EH (cell line): ENCODE measurements around the gene IER3IP1.

Experiments used
- DNase-seq: peaks from one replicate; pipeline ENCODE4 v3.0.0-alpha.2; 2015; ENCODE audit warnings: low read depth

The IER3IP1 gene

DNA sequence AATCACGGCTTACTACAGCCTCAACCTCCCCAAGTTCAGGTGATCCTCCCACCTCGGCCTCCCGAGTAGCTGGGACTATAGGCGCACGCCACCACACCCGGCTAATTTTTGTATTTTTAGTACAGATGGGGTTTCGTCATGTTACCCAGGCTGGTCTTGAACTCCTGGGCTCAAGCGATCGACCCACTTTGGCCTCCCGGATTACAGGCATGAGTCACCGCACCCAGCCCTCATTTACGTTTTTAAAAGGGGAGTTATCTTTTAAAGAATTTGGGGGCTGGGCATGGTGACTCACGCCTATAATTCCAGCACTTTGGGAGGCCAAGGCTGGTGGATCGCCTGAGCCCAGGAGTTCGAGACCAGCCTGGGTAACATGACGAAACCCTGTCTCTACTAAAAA is 17.8 kb downstream of the IER3IP1 start:
- DNase-seq: peak; percentile 50

DNA sequence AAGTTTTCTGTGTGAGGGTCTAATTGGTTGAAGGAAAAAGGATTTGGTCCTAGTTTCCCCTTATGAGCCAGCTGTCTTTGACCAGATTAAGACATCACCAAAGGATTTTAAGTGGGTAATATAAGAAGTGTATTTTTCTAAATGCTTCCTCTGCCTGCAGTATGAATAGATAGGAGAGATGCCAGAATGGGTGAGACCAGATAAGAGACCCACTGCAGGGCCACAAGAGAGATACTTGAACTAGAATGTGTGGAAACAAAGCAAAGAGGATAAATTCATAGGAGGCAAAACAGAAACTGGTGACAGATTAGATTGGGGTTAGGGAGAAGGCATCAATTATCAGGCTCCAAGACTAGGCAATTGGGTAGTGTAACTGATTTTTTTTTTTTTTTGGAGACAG is 24.7 kb downstream of the IER3IP1 start:
- no peak for DNase-seq

GRCh38 chr18:47150824-47151366 is 25.3 kb downstream of the IER3IP1 start:
- DNase-seq: no peak

DNA sequence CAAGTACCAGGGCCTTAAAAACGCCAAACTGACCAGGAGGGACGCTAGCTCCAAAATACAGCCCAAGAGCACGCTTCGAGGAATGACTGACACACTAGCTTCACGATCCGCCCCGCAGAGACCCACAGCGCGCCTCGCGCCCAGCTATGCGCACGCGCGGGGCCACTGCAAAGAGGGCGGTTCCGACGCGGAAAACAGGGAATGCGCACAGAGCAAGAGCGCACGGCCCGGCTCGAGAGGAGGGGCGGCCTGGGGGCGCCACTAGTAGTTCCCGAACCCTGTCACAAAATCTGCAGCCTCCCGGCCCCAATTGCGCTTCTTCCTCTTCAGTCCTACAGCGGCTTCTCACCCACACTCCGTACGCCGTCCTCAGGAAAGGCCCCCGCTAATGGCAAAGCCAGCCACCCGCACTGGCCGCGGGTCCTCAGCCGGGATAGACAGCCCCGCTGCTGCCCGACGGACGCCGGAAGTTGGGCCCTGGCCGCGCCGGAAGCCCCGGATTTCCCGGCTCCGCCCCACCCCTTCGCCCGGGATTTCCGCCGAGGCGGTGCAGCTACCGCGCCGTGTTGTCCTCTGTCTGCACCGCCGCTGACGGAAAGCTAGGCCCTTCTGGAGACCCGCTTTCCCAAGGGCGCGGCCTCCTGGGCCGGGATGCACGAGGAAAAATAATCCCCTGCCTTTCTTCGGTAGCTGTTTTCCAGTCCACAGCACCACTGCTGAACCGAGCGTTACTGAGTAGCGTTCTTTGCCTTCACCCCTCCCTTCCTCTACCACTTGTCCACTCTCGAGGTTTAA is 25.9 kb downstream of the IER3IP1 start, which contains the start of gene HDHD2:
TSS of gene HDHD2 (minus strand) at position 472 of the 795 bp plus-strand sequence. CDS start 14,061 bp downstream, outside the sequence.
- DNase-seq: peak; percentile 82

DNA sequence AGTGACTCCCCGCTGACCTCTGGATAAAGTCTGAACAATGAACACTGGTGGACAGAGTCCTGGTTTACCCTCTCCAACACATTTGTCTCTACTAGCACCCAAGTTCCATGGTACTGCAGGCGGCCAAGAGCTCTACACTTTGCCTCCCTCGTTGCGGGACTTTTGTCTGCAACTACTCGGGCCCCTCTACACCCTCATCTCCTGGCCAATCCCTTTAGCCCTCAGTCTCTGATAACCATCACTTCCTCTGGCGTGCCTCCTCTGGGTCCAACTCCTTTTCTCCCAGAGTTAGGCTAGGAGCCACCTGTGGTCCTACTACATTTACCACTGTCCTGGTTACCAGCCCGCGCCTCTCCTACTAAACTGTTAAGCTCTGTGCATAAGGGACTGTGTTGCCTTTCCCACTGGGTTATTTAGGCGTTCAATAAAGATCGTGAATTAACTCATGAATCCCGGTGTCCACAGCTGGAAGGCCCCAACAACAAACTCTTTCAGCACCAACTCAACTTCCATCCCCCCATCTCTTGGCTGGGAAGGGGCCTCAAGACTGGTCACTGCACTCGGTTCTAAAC is 26.6 kb downstream of the IER3IP1 start:
- DNase-seq: peak; percentile 27

GRCh38 chr18:47146206-47146605 is 30.0 kb downstream of the IER3IP1 start:
- no peak for DNase-seq

- no peak for DNase-seq
Measured at GRCh38 chr18:47143899-47144485, 32.2 kb downstream of the IER3IP1 start.

GRCh38 chr18:47143153-47143552 is 33.0 kb downstream of the IER3IP1 start:
- no peak for DNase-seq

DNA sequence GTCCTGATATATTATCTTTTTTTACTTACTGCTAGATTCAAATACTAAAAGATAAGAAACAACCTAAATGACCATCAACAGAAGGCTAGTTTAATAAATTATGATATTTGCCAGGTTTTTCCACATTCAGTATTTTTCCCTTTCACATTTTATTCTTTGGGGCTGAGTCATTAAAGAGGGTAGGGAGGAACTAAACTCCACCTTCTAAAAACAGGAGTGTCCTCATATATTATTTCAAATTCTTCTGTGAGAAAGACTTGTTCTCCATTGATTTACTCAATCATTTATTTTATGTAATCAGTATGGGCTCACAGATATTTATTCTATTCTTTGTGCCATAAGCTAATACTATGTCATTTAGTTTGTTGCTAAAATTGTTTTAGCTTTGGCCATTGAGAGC is 34.9 kb downstream of the IER3IP1 start:
- DNase-seq: no peak

- no peak for DNase-seq
Measured at GRCh38 chr18:47121146-47121545, 55.0 kb downstream of the IER3IP1 start.

DNA sequence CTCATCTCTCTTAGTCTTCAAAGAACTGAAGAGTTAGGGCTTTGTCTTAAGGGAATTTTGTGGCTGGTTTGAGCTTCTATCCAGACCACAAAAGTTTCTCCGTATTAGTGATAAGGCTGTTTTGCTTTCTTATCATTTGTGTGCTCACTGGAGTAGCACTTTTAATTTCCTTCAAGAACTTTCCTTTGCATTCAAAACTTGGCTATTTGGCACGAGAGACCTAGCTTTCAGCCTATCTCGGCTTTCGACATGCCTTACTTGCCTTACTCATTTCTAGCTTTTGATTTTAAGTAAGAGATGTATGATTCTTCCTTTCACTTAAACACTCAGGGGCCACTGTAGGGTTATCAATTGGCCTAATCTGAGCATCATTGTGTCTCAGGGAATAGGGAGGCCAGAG is 55.7 kb downstream of the IER3IP1 start:
- no peak for DNase-seq

- no peak for DNase-seq
Measured at GRCh38 chr18:47118981-47119380, 57.2 kb downstream of the IER3IP1 start.

GRCh38 chr18:47115205-47115604 is 61.0 kb downstream of the IER3IP1 start:
- no peak for DNase-seq

DNA sequence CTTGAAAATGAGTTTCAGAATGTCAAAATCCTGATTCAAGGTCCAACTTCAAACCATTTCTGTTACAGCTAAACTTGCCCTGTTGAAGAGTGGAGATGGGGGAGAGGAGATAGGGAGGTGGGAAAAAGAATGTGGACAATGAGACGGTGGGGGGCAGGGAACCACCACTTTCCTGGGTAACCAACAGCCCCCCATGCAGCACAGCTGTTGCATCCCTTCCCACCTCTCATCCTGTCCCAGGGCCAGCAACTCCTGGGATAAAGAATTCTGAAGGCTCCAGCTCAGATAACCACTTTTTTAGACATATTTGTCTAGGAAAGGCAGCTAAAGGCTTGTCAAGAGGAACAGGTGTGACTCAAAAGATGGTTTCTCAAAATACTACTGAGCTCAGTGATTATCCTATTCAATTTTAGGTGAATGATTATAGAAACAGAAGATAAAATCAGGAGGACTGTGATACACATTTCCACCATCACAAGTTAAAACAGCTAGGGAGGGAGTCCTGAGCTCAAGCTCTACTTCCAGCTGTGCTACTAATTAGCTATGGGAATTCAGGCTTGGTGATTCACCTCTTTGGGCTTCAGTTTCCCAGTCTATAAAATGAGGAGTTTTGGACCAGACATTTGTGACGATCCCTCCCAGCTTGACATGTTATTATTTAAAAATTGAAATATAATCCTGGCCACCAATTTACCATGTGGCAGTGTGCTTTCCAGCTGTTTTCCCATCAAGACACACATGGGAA is 62.2 kb downstream of the IER3IP1 start:
- DNase-seq: peak; percentile 80

GRCh38 chr18:47110492-47111274 is 65.5 kb downstream of the IER3IP1 start:
- no peak for DNase-seq

GRCh38 chr18:47109720-47110119 is 66.4 kb downstream of the IER3IP1 start:
- no peak for DNase-seq

DNA sequence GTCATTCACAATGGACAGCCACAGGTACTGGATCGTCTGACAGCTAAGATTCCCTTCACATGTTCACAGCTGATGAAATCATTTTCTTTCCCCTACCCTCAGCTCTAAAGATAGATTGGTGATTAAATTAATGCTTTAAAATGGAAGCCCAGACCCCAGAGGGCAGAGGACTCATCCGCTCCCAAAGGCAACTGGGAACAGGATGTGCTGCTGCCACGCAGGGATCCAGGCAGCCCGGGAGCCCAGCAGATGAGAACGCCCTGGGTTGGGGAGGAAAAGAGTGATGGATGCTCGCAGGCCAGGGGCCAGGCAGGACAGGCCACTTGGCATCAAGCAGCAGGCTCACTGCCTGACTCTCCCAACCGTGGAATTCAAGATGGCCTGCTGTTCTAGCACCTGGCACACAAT is 67.2 kb downstream of the IER3IP1 start:
- no peak for DNase-seq

DNA sequence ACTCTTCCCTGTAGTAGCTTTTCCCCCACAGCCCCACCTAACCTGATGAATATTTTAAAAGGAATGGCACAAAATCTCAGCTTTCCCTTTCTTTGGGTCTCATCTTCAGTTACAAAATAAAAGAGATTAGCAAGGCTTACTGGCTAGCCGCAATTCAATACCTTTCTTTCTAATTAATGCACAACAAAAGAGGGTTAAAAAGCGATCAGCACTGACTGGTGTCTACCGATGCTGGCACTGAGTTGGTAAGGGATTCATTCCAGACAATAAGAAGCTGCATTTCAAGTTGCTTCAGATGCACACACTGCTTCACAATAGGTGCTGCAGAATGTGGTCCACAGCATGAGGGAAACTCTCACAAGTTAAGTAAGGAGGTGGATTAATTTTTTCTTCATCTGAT is 67.8 kb downstream of the IER3IP1 start:
- DNase-seq: no peak
